Endothelial cell of umbilical vein (primary cell): ENCODE data around the gene TFAM. TPM values are rescaled to one million over a fixed set of nuclear protein-coding genes. Genes with fewer than 3 reads are reported as not detected.

Source experiments
- BruUV-seq: library from RNA; stranded (reverse); fragments of 400-500 nt; replicated peaks from 2 replicates; lab custom pipeline; 2021; lab: Mats Ljungman, UMichigan
- CTCF ChIA-PET: fragments of 300-600, 350-600 bp; sonication (Branson Sonifier 250); formaldehyde crosslinking; loops from one replicate; lab custom pipeline; 2021; ENCODE audit warnings: antibody characterized with exemption, inconsistent platforms; lab: Charles Lee
- POLR2A ChIA-PET: fragments of 300-600, 350-600 bp; sonication (Branson Sonifier 250); formaldehyde crosslinking; loops from one replicate; lab custom pipeline; 2021; ENCODE audit warnings: antibody characterized with exemption, inconsistent platforms; lab: Charles Lee
- DNase-seq: peaks from one replicate; pipeline ENCODE4 v3.0.0-alpha.2; 2011; ENCODE audit warnings: low read depth, low spot score
- FAIRE-seq: peaks from 2 replicates; lab custom pipeline; 2011; peaks lifted over from hg19 to GRCh38; lab: Jason Lieb, UNC
- H2AFZ ChIP-seq: 2 replicates; pipeline ENCODE4 v1.6.0; 2012; ENCODE audit warnings: low read depth, low read length, control low read depth, inconsistent platforms
- H3K27ac ChIP-seq: 2 replicates; pipeline ENCODE4 v1.5.1; 2011; ENCODE audit warnings: low read depth, mild to moderate bottlenecking, control low read depth, low read length, moderate library complexity; ENCODE audit not compliant: insufficient read depth
- H3K27me3 ChIP-seq, 2 experiments: 2 replicates each; pipeline versions ENCODE4 v1.6.0 to v1.6.1; 2011; ENCODE audit warnings: low read length in 2 of 2, mixed read lengths in 1 of 2; ENCODE audit not compliant: control insufficient read depth in 2 of 2, insufficient read depth in 2 of 2
- H3K36me3 ChIP-seq, 2 experiments: 2 replicates in 1 of 2; 3 replicates in 1 of 2; pipeline ENCODE4 v1.5.1; 2011; ENCODE audit warnings: low read length in 2 of 2, mild to moderate bottlenecking in 1 of 2, moderate library complexity in 1 of 2; ENCODE audit not compliant: control insufficient read depth in 2 of 2, insufficient read depth in 2 of 2; ENCODE audit errors: extremely low read depth in 1 of 2
- H3K4me1 ChIP-seq: 3 replicates; pipeline ENCODE4 v1.5.1; 2011; ENCODE audit warnings: mild to moderate bottlenecking, low read length; ENCODE audit not compliant: control insufficient read depth, insufficient read depth; ENCODE audit errors: extremely low read depth
- H3K4me2 ChIP-seq: 2 replicates; pipeline ENCODE4 v1.6.1; 2011; ENCODE audit warnings: low read length, control low read depth, mixed read lengths; ENCODE audit not compliant: insufficient read depth
- H3K4me3 ChIP-seq, 3 experiments: fragments of 200-600 bp in 1 of 3; sonication (generic), shearing (Covaris generic) in 1 of 3; replicated peaks in 1 of 3; 2 replicates each; pipeline ENCODE4 v1.5.1; 2011 to 2016; ENCODE audit warnings: control low read depth in 3 of 3, low read length in 3 of 3, mild to moderate bottlenecking in 2 of 3, inconsistent platforms in 1 of 3, low read depth in 1 of 3, moderate library complexity in 1 of 3; ENCODE audit not compliant: insufficient read depth in 1 of 3
- H3K79me2 ChIP-seq: 2 replicates; pipeline ENCODE4 v1.6.0; 2012; ENCODE audit warnings: low read length, inconsistent platforms; ENCODE audit not compliant: control insufficient read depth, insufficient read depth
- H3K9ac ChIP-seq: replicated peaks from 2 replicates; pipeline ENCODE3; 2011; ENCODE audit warnings: low read length, control low read depth; ENCODE audit not compliant: insufficient read depth; ENCODE audit errors: extremely low read depth
- H3K9me1 ChIP-seq: replicated peaks from 3 replicates; pipeline ENCODE4 v1.6.0; 2011; ENCODE audit warnings: mild to moderate bottlenecking, low read length; ENCODE audit not compliant: control insufficient read depth, insufficient read depth; ENCODE audit errors: extremely low read depth
- H3K9me3 ChIP-seq: replicated peaks from 2 replicates; pipeline ENCODE4 v1.5.1; 2012; ENCODE audit warnings: low read length, inconsistent platforms; ENCODE audit not compliant: control insufficient read depth, insufficient read depth
- H4K20me1 ChIP-seq: replicated peaks from 2 replicates; pipeline ENCODE3; 2011; ENCODE audit warnings: mild to moderate bottlenecking, low read length; ENCODE audit not compliant: control insufficient read depth, insufficient read depth; ENCODE audit errors: extremely low read depth
- EZH2 ChIP-seq: IDR thresholded peaks from 2 replicates; pipeline ENCODE4 v1.6.1; 2012; ENCODE audit warnings: borderline replicate concordance, low read depth, mild to moderate bottlenecking, moderate library complexity, low read length, inconsistent platforms; ENCODE audit not compliant: severe bottlenecking
- FOS ChIP-seq: IDR thresholded peaks from 2 replicates; pipeline ENCODE4 v1.6.1; 2011; ENCODE audit warnings: mild to moderate bottlenecking, low read length, moderate library complexity, borderline replicate concordance; ENCODE audit not compliant: insufficient read depth
- GATA2 ChIP-seq: IDR thresholded peaks from 2 replicates; pipeline ENCODE4 v1.7.0; 2011; ENCODE audit warnings: low read depth, mild to moderate bottlenecking, moderate library complexity, mixed read lengths, low read length; ENCODE audit not compliant: insufficient read length, insufficient read depth
- JUN ChIP-seq: IDR thresholded peaks from 2 replicates; pipeline ENCODE4 v1.6.1; 2011; ENCODE audit warnings: borderline replicate concordance, low read depth; ENCODE audit not compliant: insufficient read length, insufficient read depth
- MYC ChIP-seq: IDR thresholded peaks from one replicate; pipeline ENCODE4 v1.6.1; 2011; ENCODE audit warnings: mild to moderate bottlenecking, low read depth, low read length
- POLR2A ChIP-seq: IDR thresholded peaks from 2 replicates; pipeline ENCODE4 v1.6.1; 2012; ENCODE audit warnings: low read depth, mild to moderate bottlenecking, control low read depth, low read length
- POLR2AphosphoS5 ChIP-seq: IDR thresholded peaks from 2 replicates; pipeline ENCODE4 v1.6.1; 2012; ENCODE audit warnings: low read depth, mild to moderate bottlenecking, control low read depth, low read length, moderate library complexity; ENCODE audit not compliant: insufficient read depth
- dilution Hi-C: fragments of 300-500 bp; cut with MboI; formaldehyde crosslinking; loops from one replicate; pipeline ENCODE4 v1.15.0; 2019; ENCODE audit warnings: low sequenced_read_pairs; ENCODE audit not compliant: extremely low pct_ligation_motif_present
- intact Hi-C: fragments of 100-400 bp; cut with micrococcal nuclease; formaldehyde crosslinking; loops from one replicate; pipeline ENCODE4 v1.10.0; 2022
- polyA plus RNA-seq, 4 experiments: library from polyadenylated mRNA; depleted of rRNA in 3 of 4; stranded (reverse) in 3 of 4; unstranded in 1 of 4; fragments of >200 nt; gene quantifications; 2 replicates each; pipeline versions ENCODE4 v1.2.1 to v1.2.3, GENCODE V29; 2011 to 2012; ENCODE audit warnings: missing spikeins in 1 of 4
- total RNA-seq: library from RNA; stranded (reverse); gene quantifications from 2 replicates; pipeline ENCODE4 v1.2.3, GENCODE V29; 2021
- TF ChIP-seq, protein P1 (sequence below), 2 donors: IDR thresholded peaks; 1 replicate in 1 of 2; 2 replicates in 1 of 2; pipeline ENCODE4 v1.5.1; 2011; ENCODE audit warnings: low read length in 2 of 2, mild to moderate bottlenecking in 2 of 2, moderate library complexity in 2 of 2, control low read depth in 1 of 2, inconsistent platforms in 1 of 2, low read depth in 1 of 2; ENCODE audit not compliant: insufficient read depth in 1 of 2; ENCODE audit errors: extremely low read depth in 1 of 2
- TF ChIP-seq, protein P2 (sequence below): IDR thresholded peaks from 2 replicates; pipeline ENCODE4 v1.6.1; 2011; ENCODE audit not compliant: insufficient read depth, insufficient read length

Gene TFAM
- total and polyA plus RNA-seq, 2 donors (not counting 3 experiments of a cell fraction or from before 2014, with no cell fraction given): 21.3 to 45.1 TPM

DNA sequence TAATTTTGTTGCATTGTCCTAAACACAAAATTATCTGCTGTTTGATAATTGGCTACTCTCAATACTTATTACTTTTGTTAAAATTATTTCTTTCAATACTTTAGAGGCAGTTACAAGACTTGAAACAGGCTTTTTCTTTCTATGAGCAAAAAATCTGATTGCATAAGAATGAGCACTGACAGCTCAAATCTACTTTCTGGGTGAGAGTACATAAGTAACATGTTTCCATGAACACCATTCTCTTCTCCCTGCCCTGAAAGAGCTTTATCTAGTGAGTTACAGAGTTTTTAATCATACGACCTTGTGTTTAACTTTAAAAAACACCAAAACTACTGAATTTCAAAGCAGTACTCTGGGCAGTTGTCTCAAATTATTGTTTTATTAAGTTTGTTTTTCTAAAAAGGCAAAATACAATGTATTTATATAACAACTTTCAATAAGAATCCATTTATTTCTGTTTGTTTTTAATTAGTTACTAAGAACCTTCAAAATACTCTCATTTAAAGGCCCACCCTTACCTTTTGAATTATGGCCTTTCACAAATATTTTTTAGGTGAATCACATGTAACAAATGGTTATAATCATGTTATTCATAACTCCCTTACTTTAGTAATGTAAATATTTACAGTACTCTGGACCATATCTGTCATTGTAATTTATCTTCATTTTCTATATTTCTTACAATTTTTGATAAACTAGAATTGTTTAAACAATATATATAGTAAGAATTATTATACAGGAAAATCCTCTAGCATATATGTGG lies 23.0 kb upstream of the TFAM start:
- H2AFZ ChIP-seq: no peak overlapping the region
- intact Hi-C loops: no loop called here
- dilution Hi-C loops: no loop called here
- TF ChIP-seq EZH2 (no peak), FOS (no peak), POLR2A (no peak), MYC (no peak), GATA2 (no peak), JUN (no peak), POLR2AphosphoS5 (no peak)
- TF ChIP-seq, protein P1, sequence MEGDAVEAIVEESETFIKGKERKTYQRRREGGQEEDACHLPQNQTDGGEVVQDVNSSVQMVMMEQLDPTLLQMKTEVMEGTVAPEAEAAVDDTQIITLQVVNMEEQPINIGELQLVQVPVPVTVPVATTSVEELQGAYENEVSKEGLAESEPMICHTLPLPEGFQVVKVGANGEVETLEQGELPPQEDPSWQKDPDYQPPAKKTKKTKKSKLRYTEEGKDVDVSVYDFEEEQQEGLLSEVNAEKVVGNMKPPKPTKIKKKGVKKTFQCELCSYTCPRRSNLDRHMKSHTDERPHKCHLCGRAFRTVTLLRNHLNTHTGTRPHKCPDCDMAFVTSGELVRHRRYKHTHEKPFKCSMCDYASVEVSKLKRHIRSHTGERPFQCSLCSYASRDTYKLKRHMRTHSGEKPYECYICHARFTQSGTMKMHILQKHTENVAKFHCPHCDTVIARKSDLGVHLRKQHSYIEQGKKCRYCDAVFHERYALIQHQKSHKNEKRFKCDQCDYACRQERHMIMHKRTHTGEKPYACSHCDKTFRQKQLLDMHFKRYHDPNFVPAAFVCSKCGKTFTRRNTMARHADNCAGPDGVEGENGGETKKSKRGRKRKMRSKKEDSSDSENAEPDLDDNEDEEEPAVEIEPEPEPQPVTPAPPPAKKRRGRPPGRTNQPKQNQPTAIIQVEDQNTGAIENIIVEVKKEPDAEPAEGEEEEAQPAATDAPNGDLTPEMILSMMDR (IDR thresholded peaks at IDR 0.05; ENCODE audit: extremely low read depth in 1 of 2, insufficient read depth in 1 of 2, low read depth in 1 of 2, low read length in 2 of 2): no peak
- TF ChIP-seq, protein P2, sequence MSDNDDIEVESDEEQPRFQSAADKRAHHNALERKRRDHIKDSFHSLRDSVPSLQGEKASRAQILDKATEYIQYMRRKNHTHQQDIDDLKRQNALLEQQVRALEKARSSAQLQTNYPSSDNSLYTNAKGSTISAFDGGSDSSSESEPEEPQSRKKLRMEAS: no peak
- POLR2A ChIA-PET: no interaction called here
- H3K4me3 ChIP-seq: no peak overlapping the region
- H3K27ac ChIP-seq: no peak overlapping the region
- peaks cover 11% of the 10 kb centered on the region for H3K4me1 ChIP-seq
- no peak for FAIRE-seq
- CTCF ChIA-PET: no interaction called here
- H3K27me3 ChIP-seq: no peaks in the 10 kb centered on the region
- H3K9me3 ChIP-seq: no peaks in the 10 kb centered on the region
- no peaks in the 10 kb centered on the region for H4K20me1 ChIP-seq
- H3K4me2 ChIP-seq: no peak overlapping the region
- H3K79me2 ChIP-seq: peaks cover 3% of the 10 kb centered on the region
- no peaks in the 10 kb centered on the region for H3K36me3 ChIP-seq
- BruUV-seq: no TSS peak
- no peak overlapping the region for H3K9ac ChIP-seq
- peak; percentile 7 for DNase-seq
- H3K9me1 ChIP-seq: no peaks in the 10 kb centered on the region
